HCT116 (cell line): ENCODE measurements around the gene IL1R1.

ENCODE experiments used
- CTCF ChIP-seq, 3 experiments: fragments of 200-600 bp in 1 of 3; sonication (generic) in 1 of 3; IDR thresholded peaks in 2 of 3; conservative IDR thresholded peaks in 1 of 3; 2 replicates each; pipeline ENCODE4 v1.5.1; 2012 to 2017; ENCODE audit warnings: low read depth in 2 of 3, low read length in 2 of 3, antibody characterized with exemption in 1 of 3, borderline replicate concordance in 1 of 3, control low read depth in 1 of 3, mild to moderate bottlenecking in 1 of 3, mixed read lengths in 1 of 3, mixed run types in 1 of 3, moderate library complexity in 1 of 3; ENCODE audit not compliant: insufficient read depth in 1 of 3
- EGR1 ChIP-seq: IDR thresholded peaks from 2 replicates; pipeline ENCODE4 v1.6.1; 2012; ENCODE audit warnings: low read depth
- EZH2 ChIP-seq: fragments of 200-600 bp; sonication (generic); IDR thresholded peaks from 2 replicates; pipeline ENCODE4 v1.6.1; 2017; ENCODE audit warnings: antibody characterized with exemption, mixed run types
- FOSL1 ChIP-seq: IDR thresholded peaks from 2 replicates; pipeline ENCODE4 v1.6.1; 2012; ENCODE audit warnings: low read depth
- POLR2A ChIP-seq: IDR thresholded peaks from 2 replicates; pipeline ENCODE4 v1.7.0; 2011; ENCODE audit warnings: borderline replicate concordance; ENCODE audit not compliant: insufficient read depth, insufficient read length; ENCODE audit errors: extremely low read depth
- POLR2AphosphoS5 ChIP-seq: IDR thresholded peaks from 2 replicates; pipeline ENCODE4 v1.6.1; 2011; ENCODE audit warnings: mild to moderate bottlenecking, low read depth, low read length, moderate library complexity

- no peak for TF ChIP-seq CTCF (IDR thresholded peaks at IDR 0.05 in 2 of 3, conservative IDR thresholded peaks at IDR 0.05 in 1 of 3; ENCODE audit: borderline replicate concordance in 1 of 3, insufficient read depth in 1 of 3, low read depth in 2 of 3, low read length in 2 of 3)
- no peak for TF ChIP-seq EZH2
- no peak for TF ChIP-seq POLR2AphosphoS5
- no peak for TF ChIP-seq POLR2A
- TF ChIP-seq EGR1, result no peak
- TF ChIP-seq FOSL1, result no peak
Measured at GRCh38 chr2:102122115-102122514, 20.4 kb upstream of the IL1R1 start.
